HCT116 (cell line): ENCODE results near the gene MIEN1.

Experiments used
- ATF3 ChIP-seq: IDR thresholded peaks from 2 replicates; pipeline ENCODE4 v1.6.1; 2012
- CBX3 ChIP-seq: IDR thresholded peaks from 2 replicates; pipeline ENCODE4 v1.6.1; 2012; ENCODE audit warnings: low read depth
- CEBPB ChIP-seq: IDR thresholded peaks from 2 replicates; pipeline ENCODE4 v1.6.1; 2012; ENCODE audit warnings: low read depth
- CTCF ChIP-seq, 3 experiments: fragments of 200-600 bp in 1 of 3; sonication (generic) in 1 of 3; IDR thresholded peaks in 2 of 3; conservative IDR thresholded peaks in 1 of 3; 2 replicates each; pipeline ENCODE4 v1.5.1; 2012 to 2017; ENCODE audit warnings: low read depth in 2 of 3, low read length in 2 of 3, antibody characterized with exemption in 1 of 3, borderline replicate concordance in 1 of 3, control low read depth in 1 of 3, mild to moderate bottlenecking in 1 of 3, mixed read lengths in 1 of 3, mixed run types in 1 of 3, moderate library complexity in 1 of 3; ENCODE audit not compliant: insufficient read depth in 1 of 3
- EZH2 ChIP-seq: fragments of 200-600 bp; sonication (generic); IDR thresholded peaks from 2 replicates; pipeline ENCODE4 v1.6.1; 2017; ENCODE audit warnings: antibody characterized with exemption, mixed run types
- EZH2phosphoT487 ChIP-seq: fragments of 200-600 bp; IDR thresholded peaks from 2 replicates; pipeline ENCODE4 v1.6.1; 2018; ENCODE audit warnings: antibody characterized with exemption, borderline replicate concordance
- JUND ChIP-seq: IDR thresholded peaks from 2 replicates; pipeline ENCODE4 v1.6.1; 2012
- POLR2A ChIP-seq: IDR thresholded peaks from 2 replicates; pipeline ENCODE4 v1.7.0; 2011; ENCODE audit warnings: borderline replicate concordance; ENCODE audit not compliant: insufficient read depth, insufficient read length; ENCODE audit errors: extremely low read depth
- POLR2AphosphoS5 ChIP-seq: IDR thresholded peaks from 2 replicates; pipeline ENCODE4 v1.6.1; 2011; ENCODE audit warnings: mild to moderate bottlenecking, low read depth, low read length, moderate library complexity
- RAD21 ChIP-seq: IDR thresholded peaks from 2 replicates; pipeline ENCODE4 v1.6.1; 2012; ENCODE audit warnings: low read depth, mild to moderate bottlenecking
- REST ChIP-seq: IDR thresholded peaks from 2 replicates; pipeline ENCODE4 v1.6.1; 2012; ENCODE audit warnings: low read depth
- SP1 ChIP-seq: IDR thresholded peaks from 2 replicates; pipeline ENCODE4 v1.6.1; 2012; ENCODE audit warnings: low read depth
- YY1 ChIP-seq: IDR thresholded peaks from 2 replicates; pipeline ENCODE4 v1.6.1; 2011; ENCODE audit warnings: low read length, low read depth, moderate library complexity, mild to moderate bottlenecking; ENCODE audit not compliant: insufficient replicate concordance; ENCODE audit errors: extremely low read depth
- ZBTB33 ChIP-seq: IDR thresholded peaks from 2 replicates; pipeline ENCODE4 v1.6.1; 2011; ENCODE audit warnings: mild to moderate bottlenecking, low read length, moderate library complexity; ENCODE audit not compliant: insufficient replicate concordance; ENCODE audit errors: extremely low read depth

GRCh38 chr17:39717660-39718059 is 12.7 kb downstream of the MIEN1 start:
- TF ChIP-seq CTCF (IDR thresholded peaks at IDR 0.05 in 2 of 3, conservative IDR thresholded peaks at IDR 0.05 in 1 of 3; ENCODE audit: borderline replicate concordance in 1 of 3, insufficient read depth in 1 of 3, low read depth in 2 of 3, low read length in 2 of 3): no peak
- no peak for TF ChIP-seq POLR2A
- TF ChIP-seq EZH2phosphoT487: no peak
- TF ChIP-seq POLR2AphosphoS5: no peak
- no peak for TF ChIP-seq ATF3
- no peak for TF ChIP-seq CBX3
- no peak for TF ChIP-seq YY1
- no peak for TF ChIP-seq EZH2
- TF ChIP-seq RAD21: no peak
- TF ChIP-seq SP1: no peak
- no peak for TF ChIP-seq REST
- no peak for TF ChIP-seq JUND
- TF ChIP-seq CEBPB: no peak
- TF ChIP-seq ZBTB33: no peak
